Measurements from ENCODE around the gene CLTA.

CLTA gene

GRCh38 chr9:36194326-36195000 lies 3.7 kb downstream of the CLTA start:
- in situ Hi-C loops (cut with MboI; ENCODE audit: low pct_unique_long_range_greater_than_20kb, low sequenced_read_pairs, unreplicated experiment) = no loop called here
- no peak for DNase-seq (ENCODE audit: low spot score)
- TF ChIP-seq CTCF (IDR thresholded peaks at IDR 0.05; ENCODE audit: extremely low read depth, insufficient read depth, missing control alignments) = no peak

DNA sequence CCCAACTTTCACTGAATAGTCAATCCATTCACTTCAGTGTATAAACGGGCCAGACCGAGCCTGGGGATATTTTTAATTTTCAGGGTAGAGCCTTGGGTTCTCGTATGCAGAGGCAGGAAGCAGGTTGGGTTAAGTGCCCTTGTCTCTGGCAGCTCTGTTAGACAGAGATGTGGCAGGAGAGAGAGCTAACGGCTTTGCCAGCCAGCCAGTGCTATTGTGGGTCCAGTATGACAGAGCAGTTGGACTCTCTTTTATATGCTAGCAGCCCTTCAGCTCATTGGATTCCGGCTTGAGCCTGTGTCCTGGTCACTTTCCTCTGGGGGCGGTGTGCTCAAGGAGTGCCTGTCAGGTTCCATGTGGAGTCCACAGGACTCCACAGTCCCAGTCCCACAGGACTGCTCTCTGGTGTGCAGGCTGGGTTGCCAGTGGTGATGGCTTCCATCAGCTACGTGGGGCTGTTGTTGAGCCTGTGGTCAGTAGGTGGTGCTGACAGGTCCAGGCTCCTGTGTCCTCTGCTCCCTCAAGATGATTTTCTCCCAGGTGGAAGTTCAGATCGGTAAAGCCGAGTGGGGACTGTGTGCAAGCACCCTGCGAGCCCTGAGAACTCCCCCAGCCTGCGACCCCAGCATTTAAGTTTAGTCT lies 14.3 kb downstream of the CLTA start:
- DNase-seq (ENCODE audit: low spot score) = no peak
- in situ Hi-C loops (cut with MboI; ENCODE audit: low pct_unique_long_range_greater_than_20kb, low sequenced_read_pairs, unreplicated experiment) = no loop called here
- TF ChIP-seq CTCF (IDR thresholded peaks at IDR 0.05; ENCODE audit: extremely low read depth, insufficient read depth, missing control alignments) = peak; percentile 22

DNA sequence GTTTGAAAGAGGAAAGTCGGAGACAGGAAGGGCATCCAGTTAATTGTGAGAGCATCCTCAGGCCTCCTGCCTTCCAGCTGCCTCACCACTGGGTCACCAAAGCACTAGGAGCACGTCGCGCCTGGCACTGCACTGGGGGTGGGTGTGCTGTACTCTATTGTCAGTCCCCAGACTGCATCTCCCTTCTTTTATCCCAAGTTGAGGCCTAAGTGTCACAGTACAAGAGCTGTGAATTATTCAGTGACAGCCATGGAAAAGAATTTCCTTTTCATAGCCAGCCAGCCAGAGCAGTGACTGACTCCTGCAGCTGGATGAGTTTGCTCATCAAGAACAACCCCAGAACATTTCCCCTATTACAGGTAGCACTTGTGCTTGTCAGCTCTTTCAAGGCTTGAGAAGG lies 16.3 kb downstream of the CLTA start:
- TF ChIP-seq CTCF (IDR thresholded peaks at IDR 0.05; ENCODE audit: extremely low read depth, insufficient read depth, missing control alignments) = no peak
- in situ Hi-C loops (cut with MboI; ENCODE audit: low pct_unique_long_range_greater_than_20kb, low sequenced_read_pairs, unreplicated experiment) = no loop called here
- DNase-seq (ENCODE audit: low spot score) = no peak

DNA sequence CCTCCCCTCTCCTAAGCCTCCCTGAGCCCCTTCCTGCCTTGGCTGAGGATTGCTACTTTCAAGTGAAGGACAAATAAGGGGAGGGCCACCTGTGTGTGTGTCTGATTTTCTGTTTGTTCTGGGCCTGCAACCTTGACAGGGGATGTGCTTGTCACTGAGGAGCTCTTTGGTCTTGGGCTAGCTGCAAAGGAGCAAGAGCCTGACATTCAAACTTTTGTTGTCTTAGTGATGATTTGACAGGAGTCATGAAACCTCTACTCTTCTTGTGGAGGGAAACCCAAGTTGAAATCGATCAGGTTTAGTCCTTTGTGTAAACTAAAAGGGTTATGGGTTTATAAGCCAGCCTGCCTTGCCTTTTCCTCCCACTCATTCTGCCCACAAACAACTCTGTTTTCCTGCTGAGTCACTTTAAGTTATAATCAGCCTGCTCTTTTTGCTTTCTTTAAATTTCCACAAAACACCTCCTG lies 16.9 kb downstream of the CLTA start:
- no peak for DNase-seq (ENCODE audit: low spot score)
- in situ Hi-C loops (cut with MboI; ENCODE audit: low pct_unique_long_range_greater_than_20kb, low sequenced_read_pairs, unreplicated experiment) = no loop called here
- no peak for TF ChIP-seq CTCF (IDR thresholded peaks at IDR 0.05; ENCODE audit: extremely low read depth, insufficient read depth, missing control alignments)

DNA sequence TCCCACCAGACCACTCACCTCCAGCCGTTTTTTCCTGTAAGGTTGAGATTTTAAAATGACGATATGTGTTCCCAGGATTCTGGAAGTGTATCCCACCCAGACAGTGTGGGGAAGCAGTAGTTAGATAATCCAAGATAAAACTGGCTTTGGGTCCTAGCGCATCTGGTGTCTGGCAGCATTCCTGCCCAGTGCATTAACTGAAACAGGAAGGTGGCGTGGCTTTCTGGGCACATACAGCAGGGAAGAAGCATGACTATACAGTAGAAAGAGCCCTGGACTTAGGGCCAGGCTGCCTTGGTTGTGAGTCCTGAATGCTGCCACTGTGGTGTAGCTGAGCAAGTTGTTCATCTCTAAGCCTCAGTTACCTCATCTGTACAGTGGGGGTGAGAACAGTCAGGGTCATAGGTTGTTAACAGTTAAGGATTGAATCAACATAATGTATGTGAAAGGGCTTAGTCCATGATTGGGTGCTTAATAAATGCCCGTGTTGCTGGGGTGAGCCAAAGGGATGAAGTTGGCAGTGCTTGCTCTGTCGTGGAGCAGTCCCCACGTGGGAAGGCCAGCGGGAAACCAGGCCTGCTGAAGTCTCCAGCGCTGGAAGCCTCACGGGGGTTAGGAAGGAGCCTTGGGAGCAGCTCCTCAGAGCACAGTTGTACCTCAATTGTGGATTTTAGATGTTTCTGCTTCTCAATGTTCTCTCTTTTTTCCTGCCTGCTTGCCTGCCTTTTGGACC lies 18.0 kb downstream of the CLTA start:
- no peak for TF ChIP-seq CTCF (IDR thresholded peaks at IDR 0.05; ENCODE audit: extremely low read depth, insufficient read depth, missing control alignments)
- DNase-seq (ENCODE audit: low spot score) = no peak
- in situ Hi-C loops (cut with MboI; ENCODE audit: low pct_unique_long_range_greater_than_20kb, low sequenced_read_pairs, unreplicated experiment) = no loop called here

DNA sequence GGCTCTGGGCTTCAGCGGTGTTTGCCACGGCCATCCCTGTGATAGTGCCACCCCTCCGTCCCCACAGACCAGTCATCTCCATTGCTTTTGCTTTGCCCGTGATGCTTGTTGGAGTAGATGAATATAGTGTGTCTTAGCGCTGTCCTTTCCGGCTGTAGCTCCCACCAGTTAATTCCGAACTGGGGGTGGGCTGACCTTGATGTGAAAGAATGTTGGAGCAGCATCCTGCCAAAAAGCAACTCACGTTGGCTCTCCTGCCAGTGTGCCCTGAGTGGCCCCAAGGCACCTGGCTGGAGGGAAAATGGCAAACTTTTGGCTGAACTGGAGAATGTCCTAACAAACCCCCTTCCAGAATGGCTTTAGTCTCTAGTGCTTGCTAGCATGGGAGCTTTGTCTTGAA lies 20.0 kb downstream of the CLTA start:
- in situ Hi-C loops (cut with MboI; ENCODE audit: low pct_unique_long_range_greater_than_20kb, low sequenced_read_pairs, unreplicated experiment) = no loop called here
- DNase-seq (ENCODE audit: low spot score) = no peak
- TF ChIP-seq CTCF (IDR thresholded peaks at IDR 0.05; ENCODE audit: extremely low read depth, insufficient read depth, missing control alignments) = no peak
